ENCODE measurements around the gene C2orf76. TPM values are rescaled to one million over a fixed set of nuclear protein-coding genes. Genes with fewer than 3 reads are reported as not detected.

C2orf76 gene
- total RNA-seq, 4 donors from 2014 or later = 2.9 to 11.3 TPM; not detected in 2

DNA sequence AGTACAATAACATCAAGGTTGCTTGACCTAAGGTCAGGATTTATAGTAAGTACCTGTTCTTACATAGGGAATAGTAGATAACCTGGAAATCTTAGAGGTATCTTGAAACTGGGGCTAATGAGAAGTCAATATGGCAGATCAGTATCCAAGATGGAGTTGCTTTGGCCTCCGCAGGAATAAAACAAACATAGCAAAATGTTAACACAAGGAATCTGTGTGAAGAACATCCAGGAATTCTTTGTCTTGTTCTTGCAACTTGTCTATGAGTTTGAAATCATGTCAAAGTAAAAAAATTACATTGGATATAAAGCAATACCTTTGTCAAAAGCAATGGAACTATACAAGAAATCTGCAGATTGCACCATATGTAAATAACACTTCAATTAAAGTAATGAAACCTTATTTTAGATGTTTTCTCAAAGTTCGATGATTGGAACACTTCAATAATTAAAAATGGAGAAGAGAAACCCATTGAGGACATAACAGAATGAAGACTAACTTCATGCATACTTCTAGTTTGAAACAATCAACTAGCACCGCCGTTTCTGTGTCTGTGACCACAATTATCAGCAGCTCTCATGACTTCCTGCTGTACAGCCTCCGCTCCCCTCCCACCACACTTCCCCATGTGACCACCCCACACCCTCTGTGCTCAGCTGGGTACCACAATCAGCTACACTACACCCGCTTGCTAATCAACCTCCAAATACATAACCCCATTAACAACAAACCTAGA lies 27.6 kb downstream of the C2orf76 start:
- H3K4me1 ChIP-seq = no peaks in the 10 kb centered on the region
- WGBS, 2 donors (ENCODE audit: low coverage in 1 of 2) = 85 to 86% methylated on average over 5 to 6 of the region's 6 CpGs
- no peaks in the 10 kb centered on the region for H3K9me3 ChIP-seq
- no peak overlapping the region for H3K4me3 ChIP-seq
- intact Hi-C loops (cut with DNase I; ENCODE audit: low total_unique reads) (no loop called here), in situ Hi-C loops (cut with MboI; ENCODE audit: low pct_ligation_motif_present in 1 of 4, low pct_unique_long_range_greater_than_20kb in 1 of 4, low sequenced_read_pairs in 3 of 4) (no loop called here)
- TF ChIP-seq POLR2AphosphoS5 (IDR thresholded peaks at IDR 0.05) (no peak), EP300 (IDR thresholded peaks at IDR 0.05; ENCODE audit: low read depth) (no peak), POLR2A (IDR thresholded peaks at IDR 0.05) (no peak), CTCF (IDR thresholded peaks at IDR 0.05) (no peak)
- peak; percentile 36 for DNase-seq
- H3K27me3 ChIP-seq = no peaks in the 10 kb centered on the region
- H3K27ac ChIP-seq = no peak overlapping the region
- no peaks in the 10 kb centered on the region for H3K36me3 ChIP-seq

- no peak for DNase-seq
- Histone ChIP-seq H3K27ac (no peak overlapping the region), H3K27me3 (no peaks in the 10 kb centered on the region), H3K4me1 (no peaks in the 10 kb centered on the region), H3K36me3 (no peaks in the 10 kb centered on the region), H3K4me3 (no peak overlapping the region), H3K9me3 (no peaks in the 10 kb centered on the region)
- in situ Hi-C loops (cut with MboI; ENCODE audit: low pct_ligation_motif_present in 1 of 4, low pct_unique_long_range_greater_than_20kb in 1 of 4, low sequenced_read_pairs in 3 of 4) = no loop called here
- TF ChIP-seq CTCF (IDR thresholded peaks at IDR 0.05) = no peak
- no peak for TF ChIP-seq POLR2A (IDR thresholded peaks at IDR 0.05)
- no peak for TF ChIP-seq POLR2AphosphoS5 (IDR thresholded peaks at IDR 0.05)
- TF ChIP-seq EP300 (IDR thresholded peaks at IDR 0.05; ENCODE audit: low read depth) = no peak
- intact Hi-C loops (cut with DNase I; ENCODE audit: low total_unique reads) = no loop called here
- WGBS, 2 donors (ENCODE audit: low coverage in 1 of 2) = 93 to 94% methylated on average over 2 of the region's 2 CpGs
These were observed 28.4 kb downstream of the C2orf76 start for GRCh38 chr2:119338272-119338671.

GRCh38 chr2:119337749-119338148 lies 28.9 kb downstream of the C2orf76 start:
- 73 to 100% methylated on average over 2 of the region's 2 CpGs for WGBS, 2 donors (ENCODE audit: low coverage in 1 of 2)
- Histone ChIP-seq H3K4me1 (no peaks in the 10 kb centered on the region), H3K4me3 (no peak overlapping the region), H3K9me3 (no peaks in the 10 kb centered on the region), H3K36me3 (no peaks in the 10 kb centered on the region), H3K27ac (no peak overlapping the region), H3K27me3 (no peaks in the 10 kb centered on the region)
- intact Hi-C loops (cut with DNase I; ENCODE audit: low total_unique reads) = no loop called here
- no peak for DNase-seq
- in situ Hi-C loops (cut with MboI; ENCODE audit: low pct_ligation_motif_present in 1 of 4, low pct_unique_long_range_greater_than_20kb in 1 of 4, low sequenced_read_pairs in 3 of 4) = no loop called here
- no peak for TF ChIP-seq POLR2A (IDR thresholded peaks at IDR 0.05)
- TF ChIP-seq CTCF (IDR thresholded peaks at IDR 0.05) = no peak

- no peak for TF ChIP-seq EP300 (IDR thresholded peaks at IDR 0.05; ENCODE audit: low read depth)
- TF ChIP-seq CTCF (IDR thresholded peaks at IDR 0.05) = no peak
- no peak for TF ChIP-seq POLR2A (IDR thresholded peaks at IDR 0.05)
- TF ChIP-seq POLR2AphosphoS5 (IDR thresholded peaks at IDR 0.05) = no peak
- in situ Hi-C loops (cut with MboI; ENCODE audit: low pct_ligation_motif_present in 1 of 4, low pct_unique_long_range_greater_than_20kb in 1 of 4, low sequenced_read_pairs in 3 of 4) = no loop called here
- WGBS, 2 donors (ENCODE audit: low coverage in 1 of 2) = 87 to 100% methylated on average over 2 of the region's 2 CpGs
- Histone ChIP-seq H3K36me3 (no peaks in the 10 kb centered on the region), H3K27me3 (no peaks in the 10 kb centered on the region), H3K9me3 (no peaks in the 10 kb centered on the region), H3K4me1 (no peaks in the 10 kb centered on the region), H3K4me3 (no peak overlapping the region), H3K27ac (no peak overlapping the region)
- intact Hi-C loops (cut with DNase I; ENCODE audit: low total_unique reads) = no loop called here
- no peak for DNase-seq
These were observed 32.8 kb downstream of the C2orf76 start for GRCh38 chr2:119333833-119334232.
